NCI-H748 (cell line): ENCODE data around the gene PCGF6.
"Not testable (repeated sequence)": the region's sequence is repeated elsewhere in the genome, so short reads cannot be mapped to it uniquely, and the experiment has no call there.

Source experiments
- DNase-seq: peaks from one replicate; lab custom pipeline; 2025; ENCODE audit not compliant: unreplicated experiment; lab: John Stamatoyannopoulos, UW

PCGF6 gene, protein sequence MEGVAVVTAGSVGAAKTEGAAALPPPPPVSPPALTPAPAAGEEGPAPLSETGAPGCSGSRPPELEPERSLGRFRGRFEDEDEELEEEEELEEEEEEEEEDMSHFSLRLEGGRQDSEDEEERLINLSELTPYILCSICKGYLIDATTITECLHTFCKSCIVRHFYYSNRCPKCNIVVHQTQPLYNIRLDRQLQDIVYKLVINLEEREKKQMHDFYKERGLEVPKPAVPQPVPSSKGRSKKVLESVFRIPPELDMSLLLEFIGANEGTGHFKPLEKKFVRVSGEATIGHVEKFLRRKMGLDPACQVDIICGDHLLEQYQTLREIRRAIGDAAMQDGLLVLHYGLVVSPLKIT

DNA sequence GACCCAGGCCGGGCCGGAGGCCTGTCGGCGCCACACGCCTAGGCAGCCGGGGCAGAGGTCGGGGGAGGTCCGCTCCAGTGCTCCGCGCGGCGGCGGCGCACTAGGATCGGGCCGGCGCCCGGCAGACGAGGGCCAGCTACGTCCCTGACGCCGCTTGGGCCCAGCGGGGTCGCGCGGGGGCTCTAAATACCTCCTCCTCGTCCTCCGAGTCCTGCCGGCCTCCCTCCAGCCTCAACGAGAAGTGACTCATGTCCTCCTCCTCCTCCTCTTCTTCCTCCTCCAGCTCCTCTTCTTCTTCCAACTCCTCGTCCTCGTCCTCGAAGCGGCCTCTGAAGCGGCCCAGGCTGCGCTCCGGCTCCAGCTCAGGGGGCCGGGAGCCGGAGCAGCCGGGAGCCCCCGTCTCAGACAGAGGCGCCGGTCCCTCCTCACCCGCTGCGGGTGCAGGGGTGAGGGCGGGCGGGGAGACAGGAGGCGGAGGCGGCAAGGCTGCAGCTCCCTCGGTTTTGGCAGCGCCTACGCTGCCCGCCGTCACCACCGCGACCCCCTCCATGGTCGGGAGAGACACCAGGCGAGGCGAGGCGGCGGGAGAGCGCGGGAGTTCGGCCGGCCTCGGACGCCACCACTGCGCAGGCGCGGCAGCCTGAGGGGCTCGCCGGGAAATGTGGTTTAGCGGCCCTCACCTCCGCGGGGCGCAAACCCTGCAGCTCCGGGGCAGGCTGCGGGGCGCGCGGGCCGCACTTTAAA, at the start of gene PCGF6:
Gene PCGF6, minus strand, starts transcription at position 624 of the 744 bp plus-strand sequence. Its CDS starts 74 bp downstream, at position 550.
- DNase-seq, result peak; percentile 83

DNA sequence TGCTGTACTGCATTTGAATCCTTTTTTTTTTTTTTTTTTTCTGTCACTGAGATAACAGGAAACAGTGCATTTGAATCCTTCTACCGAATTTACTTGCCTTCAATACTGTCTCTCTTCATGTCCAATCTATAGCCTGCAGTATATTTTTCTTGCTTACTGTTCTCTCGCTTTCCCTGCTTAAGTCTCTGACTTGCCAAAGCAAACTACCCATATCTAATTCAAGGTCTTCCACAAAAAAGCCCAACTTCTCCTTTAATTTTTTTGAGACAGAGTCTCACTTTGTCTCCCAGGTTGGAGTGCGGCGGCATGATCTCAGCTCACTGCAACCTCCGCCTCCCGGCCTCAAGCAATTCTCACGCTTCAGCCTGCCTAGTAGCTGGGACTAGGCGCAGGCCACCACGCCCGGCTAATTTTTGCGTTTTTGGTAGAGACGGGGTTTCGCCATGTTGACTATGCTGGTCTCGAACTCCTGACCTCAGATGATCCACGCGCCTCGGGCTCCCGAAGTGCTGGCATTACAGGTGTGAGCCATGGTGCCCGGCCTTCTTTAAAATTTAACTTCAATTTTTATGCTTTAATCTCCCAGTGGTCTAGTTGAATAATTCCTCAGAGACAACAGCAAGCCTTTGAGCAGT, 46.4 kb upstream of the PCGF6 start:
- DNase-seq, result no peak

DNA sequence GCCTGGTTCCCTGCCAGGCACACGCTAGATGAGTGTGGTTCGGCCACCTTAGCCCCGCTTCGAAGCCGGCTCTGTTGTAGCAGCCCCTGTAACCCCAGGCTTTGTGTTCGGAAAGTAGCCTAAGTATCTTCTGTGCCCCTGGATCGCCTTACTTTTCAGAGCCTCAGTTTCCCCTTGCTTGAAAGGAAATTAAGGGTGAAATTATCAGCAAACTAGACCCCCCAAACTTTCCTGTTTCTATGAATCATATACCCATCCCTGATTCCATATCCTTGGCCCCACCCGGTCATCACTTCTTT, 45.8 kb upstream of the PCGF6 start:
- no peak for DNase-seq

DNA sequence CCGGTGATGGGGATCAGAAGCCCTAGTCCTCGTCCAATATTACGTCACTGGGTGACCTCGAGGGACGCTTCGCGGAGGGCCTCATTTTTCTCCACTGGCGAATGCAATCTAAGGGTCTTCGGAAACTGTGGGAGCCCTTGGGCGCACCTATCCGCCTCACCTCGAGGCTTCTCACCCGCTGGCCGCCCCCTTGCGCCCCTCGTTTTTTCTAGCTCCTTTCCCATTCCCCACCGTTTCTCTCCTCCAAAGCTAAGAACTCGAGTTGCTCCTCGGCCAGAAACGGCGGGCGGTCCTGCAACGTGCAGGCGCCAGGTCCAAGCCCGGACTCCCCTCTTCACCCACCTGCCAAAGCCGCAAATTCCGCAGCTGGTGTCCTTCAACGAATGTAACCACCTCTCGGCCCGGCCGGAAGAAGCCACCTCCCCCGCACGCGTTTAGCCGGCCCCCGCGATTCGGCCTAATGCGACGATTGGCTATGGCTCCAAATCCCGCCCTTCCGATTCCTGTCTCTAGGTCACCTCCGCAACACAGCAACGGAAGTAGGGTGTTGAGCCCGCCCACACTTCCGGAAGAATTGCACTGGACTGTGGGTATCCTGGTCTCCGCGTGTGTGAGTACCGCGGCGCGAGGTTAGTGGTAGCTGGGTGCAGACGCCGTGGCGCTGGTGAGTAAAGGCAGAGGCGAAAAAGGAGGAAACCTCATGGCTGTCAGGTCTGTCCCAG, 45.3 kb upstream of the PCGF6 start, which contains the start of the genes ATP5MK and PDCD11:
Gene ATP5MK, minus strand, starts transcription at position 409 of the 722 bp plus-strand sequence. CDS start 4,018 bp downstream, outside the sequence.
Gene PDCD11, plus strand, starts transcription at position 560 of the 722 bp plus-strand sequence. CDS start 1,801 bp downstream, outside the sequence.
- DNase-seq, result peak; percentile 96

DNA sequence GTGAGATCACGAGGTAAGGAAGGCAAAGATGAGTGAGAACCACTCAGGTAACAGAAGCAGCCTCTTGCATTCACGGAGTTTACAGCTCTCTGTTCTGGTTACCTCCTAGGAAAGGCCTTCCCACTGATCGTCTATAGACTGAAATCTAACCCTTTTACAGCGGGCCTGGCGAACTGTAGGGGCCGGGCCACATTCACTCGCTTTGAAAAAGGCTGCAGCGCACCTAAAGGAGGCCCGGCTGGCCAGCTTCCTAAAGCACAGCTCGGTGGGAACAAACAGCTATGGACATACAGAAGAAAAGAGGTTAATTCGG, 44.8 kb upstream of the PCGF6 start:
- peak; percentile 22 for DNase-seq

DNA sequence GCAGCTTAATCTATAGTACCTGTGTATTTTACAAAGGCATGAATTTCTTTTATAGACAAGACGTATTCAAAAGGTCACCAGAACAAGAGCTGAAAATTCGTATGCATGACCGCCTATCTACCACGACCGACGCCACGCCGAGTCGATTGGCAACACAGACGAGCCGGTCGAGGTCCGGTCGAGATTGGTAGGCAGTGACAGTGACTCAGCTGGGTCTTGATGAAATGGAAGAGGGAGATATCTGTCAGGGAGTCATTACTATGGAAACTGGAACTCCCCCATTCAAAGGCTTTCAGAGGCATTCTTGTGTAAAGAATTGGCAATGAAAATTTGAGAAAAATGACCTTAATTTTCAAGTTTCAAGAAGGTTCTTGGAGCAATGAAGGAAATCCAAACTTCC, 43.2 kb upstream of the PCGF6 start:
- DNase-seq, result no peak

DNA sequence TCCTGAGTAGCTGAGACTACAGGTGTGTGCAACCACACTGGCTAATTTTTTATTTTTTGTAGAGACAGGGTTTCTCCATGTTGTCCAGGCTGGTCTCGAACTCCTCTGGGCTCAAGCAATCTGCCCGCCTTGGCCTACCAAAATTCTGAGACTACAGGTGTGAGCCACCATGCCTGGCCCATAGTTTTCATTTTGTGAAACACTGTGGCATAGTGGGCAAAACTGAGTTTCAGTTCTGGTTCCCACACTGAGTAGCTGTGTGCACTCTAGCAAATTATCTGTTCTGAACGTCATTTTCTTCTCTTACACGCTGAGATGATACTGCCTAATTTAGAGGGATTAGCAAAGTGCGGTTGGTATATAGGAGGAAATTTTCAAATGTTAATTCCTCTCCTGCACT, 31.8 kb upstream of the PCGF6 start:
- DNase-seq, result no peak

DNA sequence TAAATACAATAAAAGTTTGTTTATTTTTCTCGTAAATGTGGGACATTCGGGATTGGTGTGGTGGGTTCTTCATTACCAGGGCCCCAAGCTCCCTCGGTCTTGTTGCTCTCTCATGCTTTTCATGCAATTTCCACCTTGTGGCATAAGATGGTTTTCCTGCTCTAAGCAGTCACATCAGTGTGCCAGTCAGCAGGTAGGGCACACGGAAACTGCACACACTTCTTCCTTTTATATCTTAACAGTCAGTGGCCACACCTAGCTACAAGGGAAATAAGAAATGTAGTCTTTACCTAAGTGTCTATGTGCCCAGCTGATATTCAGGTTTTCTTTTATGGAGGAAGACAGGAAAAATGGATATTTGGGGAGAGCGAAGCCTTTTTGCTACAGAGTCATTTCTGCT, 23.3 kb upstream of the PCGF6 start:
- DNase-seq, result no peak

DNA sequence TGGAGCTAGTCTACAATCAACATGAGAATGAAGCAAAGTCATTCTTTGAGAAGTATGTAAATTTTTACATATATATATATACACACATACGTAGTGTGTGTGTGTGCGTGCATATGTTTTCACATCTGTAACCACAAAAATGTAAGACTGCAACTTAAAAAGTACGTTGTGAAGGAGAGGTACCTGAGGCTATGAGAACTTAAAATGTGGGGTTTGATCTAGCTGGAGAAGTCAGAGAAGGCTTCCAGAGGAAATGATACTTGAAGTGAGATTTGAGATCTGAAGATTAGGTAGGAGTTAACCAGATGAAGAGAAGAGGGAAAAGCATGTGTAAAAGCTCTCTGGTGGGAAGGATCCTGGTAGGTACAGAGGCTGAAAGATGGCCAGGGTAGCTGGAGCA, 22.6 kb upstream of the PCGF6 start:
- DNase-seq, result no peak

DNA sequence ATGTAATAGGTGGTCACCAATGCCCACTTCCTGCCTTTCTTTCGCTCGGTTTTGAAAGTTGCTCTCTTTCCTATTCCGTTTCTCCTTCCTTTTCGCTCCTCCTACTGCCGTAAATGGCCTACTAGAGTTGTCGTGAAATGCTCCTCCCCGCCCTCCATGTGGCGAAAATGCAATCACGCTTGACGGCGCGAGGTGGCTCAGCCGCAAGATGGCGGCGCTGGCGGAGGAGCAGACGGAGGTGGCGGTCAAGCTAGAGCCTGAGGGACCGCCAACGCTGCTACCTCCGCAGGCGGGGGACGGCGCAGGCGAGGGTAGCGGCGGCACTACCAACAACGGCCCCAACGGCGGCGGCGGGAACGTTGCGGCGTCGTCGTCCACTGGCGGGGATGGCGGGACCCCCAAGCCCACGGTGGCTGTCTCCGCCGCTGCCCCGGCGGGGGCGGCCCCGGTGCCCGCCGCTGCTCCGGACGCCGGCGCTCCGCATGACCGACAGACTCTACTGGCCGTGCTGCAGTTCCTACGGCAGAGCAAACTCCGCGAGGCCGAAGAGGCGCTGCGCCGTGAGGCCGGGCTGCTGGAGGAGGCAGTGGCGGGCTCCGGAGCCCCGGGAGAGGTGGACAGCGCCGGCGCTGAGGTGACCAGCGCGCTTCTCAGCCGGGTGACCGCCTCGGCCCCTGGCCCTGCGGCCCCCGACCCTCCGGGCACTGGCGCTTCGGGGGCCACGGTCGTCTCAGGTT, 17.0 kb upstream of the PCGF6 start, which contains the start of gene TAF5:
Gene TAF5, plus strand, starts transcription at position 195 of the 737 bp plus-strand sequence. Its CDS starts 14 bp downstream, at position 209.
- DNase-seq, result peak; percentile 94

DNA sequence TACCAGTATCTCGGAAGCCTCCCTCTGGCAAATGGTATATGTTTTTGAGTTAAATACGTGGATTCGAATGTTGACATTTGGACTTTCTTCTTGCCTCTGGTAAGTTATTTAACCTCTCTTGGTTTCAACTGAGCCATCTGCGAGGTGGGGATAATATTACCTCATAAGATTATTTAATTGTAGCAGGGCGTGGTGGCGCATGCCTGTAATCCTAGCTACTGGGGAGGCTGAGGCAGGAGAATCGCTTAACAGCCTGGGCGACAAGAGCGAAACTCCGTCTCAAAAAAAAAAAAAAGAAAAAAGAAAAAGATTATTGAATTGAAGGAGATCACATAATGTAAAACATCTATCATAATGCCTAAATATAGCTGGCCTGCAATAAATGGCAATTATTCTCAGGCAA, 16.4 kb upstream of the PCGF6 start:
- DNase-seq, result no peak

DNA sequence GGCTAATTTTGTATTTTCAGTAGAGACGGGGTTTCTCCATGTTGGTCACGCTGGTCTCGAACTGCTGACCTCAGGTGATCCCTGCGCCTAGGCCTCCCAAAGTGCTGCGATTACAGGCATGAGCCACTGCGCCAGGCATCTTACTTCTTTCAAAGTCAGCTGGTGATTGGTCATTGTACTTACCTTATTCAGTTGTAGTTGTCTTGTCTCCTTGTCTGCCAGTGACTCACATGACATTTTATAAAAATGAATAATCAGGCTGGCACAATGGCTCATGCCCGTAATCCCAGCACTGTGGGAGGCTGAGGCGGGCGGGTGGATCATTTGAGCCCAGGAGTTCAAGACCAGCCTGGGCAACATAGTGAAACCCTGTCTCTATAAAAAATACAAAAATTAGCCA, 9.9 kb upstream of the PCGF6 start:
- not testable (repeated sequence) for DNase-seq

DNA sequence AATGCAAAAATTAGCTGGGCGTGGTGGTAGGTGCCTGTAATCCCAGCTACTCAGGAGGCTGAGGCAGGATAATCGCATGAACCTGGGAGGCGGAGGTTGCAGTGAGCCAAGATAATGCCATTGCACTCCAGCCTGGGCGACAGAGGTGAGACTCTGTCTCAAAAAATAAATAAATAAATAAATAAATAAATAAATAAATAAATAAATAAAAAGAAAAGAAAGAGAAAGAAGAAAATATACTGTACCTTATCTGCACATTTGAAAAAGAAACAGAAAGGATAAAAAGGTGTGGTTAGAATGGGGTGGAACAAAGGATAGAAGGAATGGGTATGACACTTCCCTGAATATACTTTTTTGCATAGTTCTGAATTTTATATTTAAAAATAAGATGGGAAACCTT, 8.6 kb upstream of the PCGF6 start:
- not testable (repeated sequence) for DNase-seq

DNA sequence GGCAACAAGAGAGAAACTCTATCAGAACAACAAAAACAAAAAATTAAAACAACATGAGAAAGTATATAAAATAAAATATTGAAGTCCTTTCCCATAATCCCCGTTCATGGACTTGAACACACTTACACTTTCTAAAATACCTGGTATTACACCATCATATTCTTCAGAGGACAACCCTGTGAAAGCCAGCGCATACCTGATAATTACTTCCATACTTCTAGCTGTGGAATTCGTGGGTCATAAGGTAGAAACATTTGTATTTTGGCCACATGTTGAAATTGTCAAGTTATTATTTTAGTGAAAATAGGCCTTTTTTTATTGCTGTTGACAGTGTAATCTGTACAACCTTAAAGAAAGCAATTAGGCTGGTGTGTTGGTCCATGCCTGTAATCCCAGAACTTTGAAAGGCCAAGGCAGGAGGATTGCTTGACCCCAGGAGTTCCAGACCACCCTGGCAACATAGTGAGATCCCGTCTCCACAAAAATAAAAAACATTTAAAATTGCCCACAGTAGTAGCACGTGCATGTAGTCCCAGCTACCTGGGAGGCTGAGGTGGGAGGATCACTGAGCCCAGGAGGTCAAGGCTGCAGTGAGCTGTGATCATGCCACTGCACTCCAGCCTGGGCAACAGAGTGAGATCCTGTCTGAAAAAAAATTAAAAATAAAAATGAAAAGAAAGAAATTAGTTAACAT, 5.1 kb upstream of the PCGF6 start:
- DNase-seq, result no peak

DNA sequence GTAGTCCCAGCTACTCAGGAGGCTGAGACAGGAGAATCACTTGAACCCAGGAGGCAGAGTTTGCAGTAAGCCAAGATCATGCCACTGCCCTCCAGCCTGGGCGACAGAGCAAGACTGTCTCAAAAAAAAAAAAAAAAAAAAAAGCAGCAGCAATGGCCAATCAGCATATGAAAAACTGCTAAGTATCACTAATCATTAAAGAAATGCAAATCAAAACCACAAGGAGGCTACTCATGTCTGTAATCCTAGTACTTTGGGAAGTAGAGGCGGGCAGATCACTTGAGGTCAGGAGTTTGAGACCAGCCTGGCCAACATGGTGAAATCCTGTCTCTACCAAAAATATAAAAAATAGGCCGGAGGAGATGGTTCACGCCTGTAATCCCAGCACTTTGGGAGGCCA, 3.6 kb upstream of the PCGF6 start:
- DNase-seq, result not testable (repeated sequence)

DNA sequence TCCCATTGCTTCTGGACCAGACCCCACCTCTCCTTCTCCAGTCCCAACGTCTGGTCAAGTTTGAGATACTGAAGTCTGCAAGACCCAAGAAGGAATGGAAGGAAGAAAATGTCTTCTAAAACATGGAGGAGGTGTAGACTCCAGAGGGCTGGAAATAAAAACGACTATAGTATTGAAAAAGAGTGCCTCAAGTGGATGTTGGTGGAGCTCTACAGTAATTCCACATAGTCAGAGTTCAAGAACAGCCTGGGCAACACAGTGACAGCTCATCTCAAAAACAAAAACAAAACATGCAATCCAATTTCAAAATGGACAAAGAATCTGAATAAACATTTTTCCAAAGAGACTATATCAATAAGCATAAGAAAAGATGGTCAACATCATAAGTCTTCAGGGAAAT, 2.3 kb upstream of the PCGF6 start:
- no peak for DNase-seq

DNA sequence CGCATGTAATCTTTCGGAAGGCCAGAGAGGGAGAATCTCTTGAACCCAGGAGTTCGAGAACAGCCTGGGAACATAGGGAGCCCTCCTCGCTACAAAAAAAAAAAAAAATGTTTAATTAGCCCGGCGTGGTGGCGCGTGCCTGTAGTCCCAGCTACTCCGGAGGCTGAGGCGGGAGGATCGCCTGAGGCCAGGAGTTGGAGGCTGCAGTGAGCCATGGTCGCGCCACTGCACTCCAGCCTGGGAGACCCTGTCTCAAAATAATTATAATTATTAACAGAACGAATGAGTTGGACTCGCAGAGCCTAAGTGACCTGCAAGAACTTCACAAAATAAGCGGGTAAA, 794 bp downstream of the PCGF6 start:
- DNase-seq, result no peak

DNA sequence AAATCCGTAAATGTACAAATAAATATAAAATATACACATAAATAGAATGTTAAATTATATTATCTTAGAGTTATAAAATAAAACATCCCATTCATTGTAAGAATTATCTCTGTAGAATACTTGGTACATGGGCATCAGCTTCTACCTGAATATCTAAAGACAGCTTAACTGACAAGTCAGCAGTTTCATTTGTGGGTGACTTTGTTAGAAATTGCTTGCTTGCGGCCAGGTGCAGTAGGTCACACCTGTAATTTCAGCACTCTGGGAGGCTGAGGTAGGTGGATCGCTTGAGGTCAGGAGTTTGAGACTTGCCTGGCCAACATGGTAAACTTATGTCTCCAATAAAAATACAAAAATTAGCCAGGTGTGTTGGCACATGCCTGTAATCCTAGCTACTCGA, 14.6 kb downstream of the PCGF6 start:
- no peak for DNase-seq

DNA sequence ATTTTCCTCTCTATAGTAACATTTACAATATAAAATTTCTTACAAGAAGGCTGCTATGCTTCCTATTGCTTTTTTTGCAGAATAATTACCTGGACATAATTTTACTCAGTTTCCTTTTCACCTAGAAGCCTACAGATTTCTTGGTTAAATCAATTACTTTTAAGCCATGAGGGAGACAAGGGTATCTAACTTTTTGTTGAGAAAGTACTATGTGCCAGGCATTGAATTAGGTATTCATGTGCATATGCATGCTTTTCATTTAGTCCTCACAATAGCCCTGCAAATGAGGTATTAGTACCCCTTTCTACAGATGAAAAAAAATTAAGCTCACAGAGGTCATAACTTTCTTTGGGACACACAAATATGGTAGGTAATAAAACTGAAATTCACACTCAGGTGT, 16.4 kb downstream of the PCGF6 start:
- DNase-seq, result no peak

DNA sequence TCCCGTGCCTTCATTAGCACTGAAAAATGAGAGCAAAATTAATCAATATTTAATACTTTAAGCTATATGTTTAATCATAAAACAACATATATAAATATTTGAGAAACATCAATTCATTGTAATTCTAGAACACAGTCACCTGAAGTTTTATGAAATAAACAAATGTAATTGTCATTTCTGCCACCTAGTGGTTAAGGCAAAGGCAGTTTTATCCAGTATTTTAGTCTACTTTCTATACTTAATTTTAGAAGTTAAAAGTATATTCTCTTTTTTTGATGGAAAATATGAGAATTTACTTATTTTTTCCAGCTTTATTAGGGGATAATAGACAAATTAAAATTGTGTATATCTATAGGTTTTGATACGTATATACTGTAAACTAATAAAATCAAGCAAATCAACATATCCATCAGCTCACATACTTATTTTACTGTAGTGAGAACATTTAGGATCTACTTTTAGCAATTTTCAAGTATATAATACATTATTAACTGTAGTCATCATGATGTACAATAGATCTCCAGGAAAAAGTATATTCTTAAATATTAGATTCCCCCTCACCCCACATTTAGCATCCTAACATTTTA, 16.9 kb downstream of the PCGF6 start:
- peak; percentile 12 for DNase-seq
